GDM1 (cell line): Measurements from ENCODE around the gene FAM83C.

Experiments used
- DNase-seq: peaks from one replicate; lab custom pipeline; 2025; lab: John Stamatoyannopoulos, UW

Gene FAM83C

DNA sequence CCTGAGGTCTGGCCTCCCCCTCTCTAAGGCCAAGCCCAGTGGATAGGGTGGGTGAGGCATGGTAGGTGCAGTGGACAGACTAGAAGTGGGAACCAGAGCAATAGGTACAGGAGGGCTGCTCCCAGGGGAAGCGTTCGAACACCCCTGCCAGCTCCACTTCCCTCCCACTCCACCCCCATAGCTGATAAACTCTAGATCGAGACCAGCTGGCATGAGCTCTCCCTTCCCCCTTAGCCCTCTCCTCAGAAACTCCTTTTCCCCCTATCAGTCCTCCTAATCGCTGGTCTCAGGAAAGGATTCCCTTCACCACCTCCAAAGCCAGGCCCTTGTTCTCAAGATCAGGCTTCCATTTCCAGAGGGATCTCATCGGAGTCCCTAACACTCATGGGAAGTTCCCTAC is 6.0 kb upstream of the FAM83C start:
- no peak for DNase-seq

DNA sequence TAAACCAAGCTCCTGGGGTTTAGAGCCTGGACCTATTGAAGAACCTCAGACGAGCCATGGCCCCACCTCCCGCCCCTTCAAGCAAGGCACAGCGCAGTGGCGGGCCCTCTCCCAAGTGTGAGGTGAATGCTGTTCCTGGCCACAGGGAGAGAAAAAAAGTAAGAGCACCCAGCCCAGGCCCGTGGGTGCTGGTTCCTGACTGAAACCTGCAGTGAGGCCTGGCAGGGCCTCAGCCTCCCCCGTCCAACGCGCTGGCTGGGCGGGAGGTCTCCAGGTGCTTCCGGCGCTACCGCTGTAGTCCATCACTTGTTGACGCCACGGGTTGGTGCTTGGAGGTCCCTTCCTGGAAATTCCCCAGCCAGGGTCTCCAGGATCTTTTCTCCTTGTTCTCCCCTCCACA is 5.5 kb upstream of the FAM83C start:
- DNase-seq, result no peak

DNA sequence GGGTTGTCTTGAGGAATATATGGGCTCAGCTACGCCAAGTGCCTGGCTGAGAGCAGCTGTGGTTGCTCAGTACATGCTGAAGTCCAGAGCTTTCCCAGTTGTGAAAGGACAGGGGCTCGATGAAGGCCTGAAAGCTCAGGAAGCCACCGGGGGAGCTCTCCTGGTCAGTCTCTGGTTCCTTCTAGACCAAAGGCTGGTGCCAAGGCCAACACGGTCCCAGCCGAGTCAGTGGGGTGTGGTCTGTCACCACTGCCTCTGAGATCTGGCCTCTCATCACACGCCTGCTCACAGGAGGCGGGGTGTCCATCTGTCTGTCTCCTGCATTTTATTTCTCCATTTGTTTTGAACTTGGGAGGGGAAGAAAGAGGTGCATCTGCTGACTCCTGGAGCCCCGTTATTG is 4.9 kb upstream of the FAM83C start:
- no peak for DNase-seq

DNA sequence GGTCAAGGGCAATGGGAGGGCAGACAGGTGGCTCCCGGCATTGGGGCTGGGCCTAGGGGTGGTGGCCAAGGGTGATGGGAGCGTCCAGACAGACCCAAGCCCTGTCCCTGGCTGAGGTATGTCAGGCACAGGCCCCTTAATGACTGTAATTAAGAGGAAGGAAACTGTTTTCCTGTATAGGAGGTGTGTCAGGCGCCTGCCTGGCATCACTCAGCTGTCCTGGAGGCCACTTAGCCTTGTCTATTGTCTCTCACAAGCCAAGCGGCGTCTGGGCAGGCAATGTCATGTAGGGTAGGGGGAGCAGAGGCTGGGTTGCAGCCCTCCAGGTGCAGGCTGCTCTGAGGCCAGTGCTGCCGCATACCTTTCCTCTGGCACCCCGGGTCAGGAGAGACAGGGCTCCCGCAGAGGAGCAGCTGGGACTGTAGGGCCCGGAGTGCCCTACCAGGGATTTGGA is 3.9 kb upstream of the FAM83C start:
- no peak for DNase-seq

DNA sequence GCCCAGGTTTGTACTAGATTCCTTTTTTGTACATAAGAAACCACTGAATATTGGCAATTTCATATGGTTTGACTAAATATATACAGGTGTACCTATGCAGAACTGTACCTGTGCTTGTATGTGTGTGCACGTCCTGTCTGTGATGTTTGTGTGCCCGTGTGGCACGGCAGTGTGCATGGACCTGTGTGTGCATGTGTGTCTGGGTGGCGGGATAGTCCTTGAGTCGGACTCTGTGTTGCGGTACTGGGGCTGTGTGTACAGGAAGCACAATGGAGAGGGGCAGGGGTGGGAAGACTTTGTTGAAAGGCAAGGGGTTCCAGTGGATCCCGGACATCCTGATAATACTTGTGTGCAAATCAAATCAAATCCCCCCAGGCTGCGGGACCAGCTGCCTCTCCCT is 3.4 kb upstream of the FAM83C start:
- no peak for DNase-seq

DNA sequence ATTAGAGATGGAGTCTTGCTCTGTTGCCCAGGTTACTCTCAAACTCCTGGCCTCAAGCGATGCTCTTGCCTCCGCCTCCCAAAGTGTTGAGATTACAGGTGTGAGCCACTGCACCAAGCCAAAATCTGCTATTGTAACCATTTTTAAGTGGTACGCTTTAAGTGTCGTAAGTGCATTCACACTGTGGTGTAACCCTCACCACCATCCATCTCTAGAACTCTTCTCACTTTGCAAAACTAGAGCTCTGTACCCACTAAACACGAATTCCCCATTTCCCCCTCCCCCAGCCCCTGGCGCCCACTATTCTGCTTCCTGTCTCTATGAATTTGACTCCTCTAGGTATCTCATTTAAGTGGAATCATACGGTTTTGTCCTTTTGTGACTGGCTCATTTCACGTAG is 2.8 kb upstream of the FAM83C start:
- no peak for DNase-seq

DNA sequence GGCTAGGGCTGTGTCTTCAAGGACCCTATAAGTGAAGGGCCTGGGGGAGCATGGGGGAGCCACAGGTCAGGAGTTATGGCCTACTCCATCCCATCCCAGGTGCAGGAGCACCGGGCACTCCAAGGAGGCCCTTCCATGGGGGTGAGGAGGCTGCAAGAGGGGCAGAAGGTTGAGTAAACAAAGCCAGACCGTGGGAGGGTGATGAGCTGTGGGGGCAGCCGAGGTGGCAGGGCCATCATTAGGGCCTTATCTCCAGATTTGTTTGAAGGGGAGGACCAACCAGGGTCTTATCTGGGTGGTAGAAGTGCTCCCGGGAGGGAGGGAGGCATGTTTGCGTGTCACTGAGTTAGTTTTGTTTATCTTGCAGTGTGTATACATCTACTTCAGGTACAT is 2.1 kb upstream of the FAM83C start:
- no peak for DNase-seq

DNA sequence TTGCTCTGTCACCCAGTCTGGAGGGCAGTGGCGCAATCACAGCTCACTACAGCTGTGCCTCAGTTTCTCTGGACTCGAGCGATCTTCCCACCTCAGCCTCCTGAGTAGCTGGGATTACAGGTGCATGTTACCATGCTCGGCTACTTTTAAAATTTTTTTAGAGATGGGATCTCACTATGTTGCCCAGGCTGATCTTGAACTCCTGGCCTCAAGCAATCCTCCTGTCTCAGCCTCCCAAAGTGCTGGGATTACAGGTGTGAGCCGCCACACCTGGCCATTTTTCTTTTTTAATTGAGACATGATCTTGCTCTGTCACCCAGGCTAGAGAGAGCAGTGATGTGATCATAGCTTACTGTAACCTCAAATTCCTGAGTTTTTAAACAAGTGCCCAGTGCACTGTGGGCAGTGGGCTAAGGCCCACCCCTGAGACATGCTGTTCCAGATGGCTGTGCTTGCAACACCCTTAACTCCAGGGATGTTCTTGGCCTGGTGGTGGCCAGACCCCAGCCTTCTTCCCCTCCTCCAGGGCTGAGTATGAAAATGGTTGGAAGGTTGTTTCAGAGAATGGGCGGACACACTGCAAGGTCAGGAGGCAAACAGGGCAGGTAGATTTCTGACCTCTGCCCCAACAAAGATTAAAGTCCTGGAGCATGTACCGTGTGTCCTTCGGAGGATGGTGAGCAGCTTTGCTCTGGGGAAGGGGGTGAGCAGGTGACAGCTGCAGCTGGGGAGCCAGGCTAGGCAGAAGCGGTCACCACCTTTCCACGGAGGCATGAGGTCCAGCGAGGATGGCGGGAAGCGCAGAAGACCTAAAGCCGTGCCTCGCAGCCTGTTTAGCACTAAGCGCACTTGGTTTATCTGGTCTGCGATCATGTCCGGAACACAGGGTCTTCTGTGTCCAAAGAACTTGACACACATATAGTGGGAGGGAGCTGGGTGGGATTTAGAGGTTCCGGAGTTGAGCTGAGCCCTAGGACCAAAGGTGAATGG is 1.4 kb upstream of the FAM83C start:
- no peak for DNase-seq

DNA sequence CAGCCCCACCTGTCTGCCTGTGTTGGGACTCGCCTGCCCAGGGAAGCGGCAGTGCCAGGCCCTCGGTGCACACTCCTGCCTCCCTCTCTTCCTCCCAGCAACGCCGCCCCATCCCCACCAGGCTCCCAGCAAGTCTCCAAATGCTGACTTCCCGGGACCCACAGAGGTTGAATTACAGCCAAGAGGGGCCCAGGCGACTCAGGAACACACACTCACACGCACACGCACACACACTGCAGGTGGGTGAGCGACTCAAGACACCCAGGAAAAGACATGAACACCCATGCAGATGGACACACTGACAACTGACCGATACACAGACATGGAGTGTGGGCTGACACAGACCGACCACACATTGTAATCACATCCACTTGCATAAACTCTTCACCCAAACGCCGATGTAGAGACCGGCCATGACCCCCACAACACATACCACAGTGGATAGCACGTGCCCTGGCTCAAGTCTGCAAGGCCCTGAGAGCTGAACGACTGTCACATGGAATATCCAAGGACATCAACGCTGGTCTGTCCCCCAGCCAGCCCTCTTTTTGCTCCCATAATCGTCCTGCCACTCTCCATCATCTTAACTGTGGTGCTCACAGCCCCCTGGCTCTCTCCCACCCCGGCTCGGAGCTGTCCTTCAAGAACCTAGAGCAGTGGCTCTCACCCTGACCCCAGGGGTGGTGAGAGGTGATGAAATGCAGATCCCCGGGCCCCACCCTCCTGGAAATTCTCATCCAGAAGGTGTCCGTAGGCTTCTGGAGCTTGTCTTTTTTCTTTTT is 470 bp upstream of the FAM83C start:
- DNase-seq, result no peak

DNA sequence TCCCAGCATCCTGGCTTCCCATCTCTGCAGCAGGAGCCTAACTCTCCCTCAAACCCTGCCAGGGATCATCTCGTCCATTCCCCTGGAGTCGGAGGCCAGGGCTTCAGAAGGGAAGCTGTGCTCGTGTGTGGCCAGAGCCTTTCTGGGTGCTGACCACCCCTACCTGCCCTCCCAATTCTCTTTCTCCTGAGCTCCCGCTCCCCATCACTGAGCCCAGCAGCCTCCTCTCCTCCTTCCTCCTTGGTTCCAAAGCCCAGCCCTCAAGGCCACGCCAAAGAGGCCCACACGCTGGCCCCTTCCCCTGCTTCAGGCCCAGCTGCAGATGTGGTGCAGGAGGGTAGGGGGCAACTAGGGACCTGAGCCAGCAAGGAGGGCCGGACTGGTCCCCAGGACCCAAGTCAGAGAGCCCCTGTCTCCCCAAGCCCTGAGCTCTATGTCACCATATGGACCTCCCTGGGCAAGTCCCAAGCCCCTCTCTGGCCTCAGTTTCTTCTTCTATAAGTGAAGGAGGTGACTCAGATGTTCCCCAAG is 1.3 kb downstream of the FAM83C start:
- DNase-seq, result no peak

DNA sequence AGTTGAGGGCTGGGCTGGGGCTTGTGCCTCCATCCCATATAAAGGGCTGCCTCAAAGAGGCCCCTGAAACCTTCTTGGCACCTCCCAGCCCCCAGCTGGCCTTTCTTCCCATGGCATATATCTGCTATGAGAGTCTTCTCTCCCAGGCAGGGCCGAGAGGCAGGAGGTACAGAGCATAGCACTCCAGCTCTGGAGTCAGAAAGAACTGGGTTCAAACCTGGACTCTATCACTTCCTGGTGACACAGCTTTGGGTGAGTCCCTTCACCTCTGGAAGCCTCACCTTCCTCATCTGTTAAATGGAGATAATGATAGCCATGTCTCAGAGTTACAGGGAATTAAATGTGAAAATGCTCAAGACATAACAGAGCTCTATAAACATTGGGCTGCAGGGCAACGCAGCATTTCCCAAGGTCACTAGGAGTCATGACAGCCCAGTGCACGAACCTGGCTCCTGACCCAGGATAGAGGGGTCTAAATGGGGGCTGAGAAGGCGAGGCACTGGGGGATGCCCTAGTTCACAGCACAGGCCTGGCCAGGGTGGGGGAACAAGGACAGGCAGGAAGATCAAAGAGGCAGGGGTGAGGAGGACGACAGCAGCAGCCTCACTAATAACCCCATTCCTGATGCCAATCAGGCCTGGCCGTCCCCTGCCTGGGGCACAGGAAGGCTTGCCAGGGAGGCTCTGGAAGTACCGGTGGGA is 1.9 kb downstream of the FAM83C start:
- no peak for DNase-seq

DNA sequence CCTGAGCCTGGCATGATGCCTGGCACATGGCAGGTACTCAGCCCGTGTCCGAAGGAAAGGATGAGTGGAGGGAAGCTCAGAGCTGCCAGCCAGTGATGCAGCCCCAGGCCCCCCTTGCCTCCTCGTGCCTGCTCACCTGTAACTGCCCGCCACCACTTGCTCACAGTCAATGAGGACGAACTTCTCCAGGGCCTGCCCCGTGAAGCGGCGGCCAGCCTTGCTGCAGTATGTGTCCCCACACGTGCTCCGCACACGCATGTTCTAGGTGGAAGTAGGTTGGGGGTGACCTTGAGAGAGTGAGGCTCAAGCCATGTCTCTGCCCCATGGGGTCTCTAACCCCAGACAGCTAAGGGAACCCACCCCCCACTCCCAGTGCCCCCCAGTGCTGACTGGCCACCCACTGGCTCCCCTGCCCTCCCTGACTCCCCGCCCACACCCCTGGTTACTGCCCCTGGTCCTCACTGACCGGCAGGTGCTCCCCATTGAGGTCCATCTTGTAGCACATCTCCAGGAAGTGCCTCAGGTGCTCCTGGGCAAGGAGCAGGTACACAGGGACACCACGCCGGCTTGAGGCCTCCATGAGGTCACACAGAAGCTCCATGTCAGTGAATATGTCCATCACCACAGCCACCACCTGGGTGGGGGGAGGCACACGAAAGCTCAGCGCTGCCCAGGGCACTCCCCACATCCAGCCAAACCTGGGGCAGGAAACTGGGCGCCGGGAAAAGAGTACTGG is 3.7 kb downstream of the FAM83C start:
- DNase-seq, result no peak

DNA sequence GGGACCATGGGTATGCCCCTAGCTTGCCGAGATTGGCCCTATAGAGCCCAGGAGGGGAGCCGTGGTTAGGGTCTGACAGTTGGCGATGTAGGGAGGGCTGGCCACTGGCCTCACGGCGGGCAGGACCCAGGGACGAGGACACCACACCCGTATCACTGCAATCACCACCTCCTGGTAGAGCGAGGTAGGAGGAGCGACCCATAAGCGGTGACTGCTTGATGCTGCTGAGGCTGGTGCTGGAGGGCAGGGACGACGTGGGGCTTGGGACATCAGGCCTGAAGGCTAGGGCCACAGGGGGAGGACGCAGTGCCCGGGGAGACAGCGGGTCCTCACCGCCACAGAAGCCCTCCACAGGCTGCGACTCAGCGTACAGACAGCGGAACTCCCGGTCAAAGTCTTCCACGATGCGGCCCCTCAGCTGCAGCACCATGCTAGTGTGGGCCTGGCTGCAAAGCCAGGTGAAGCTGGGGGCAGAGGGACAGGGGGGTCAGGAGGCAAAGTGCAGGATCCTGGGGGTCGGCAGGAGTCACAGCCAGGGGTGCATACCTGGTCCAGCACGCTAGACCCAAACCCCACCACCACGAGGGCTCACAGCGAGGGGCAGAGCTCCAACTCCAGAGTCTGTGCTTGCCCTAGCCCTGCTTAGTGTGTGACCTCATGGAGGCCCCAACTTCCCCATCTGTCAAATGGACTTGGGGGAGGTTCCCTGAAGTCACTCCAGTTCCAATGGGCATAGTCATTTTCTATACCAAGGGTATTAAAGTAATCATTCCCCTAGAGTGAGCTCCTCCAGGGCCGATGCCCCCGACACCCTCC is 4.5 kb downstream of the FAM83C start:
- no peak for DNase-seq

DNA sequence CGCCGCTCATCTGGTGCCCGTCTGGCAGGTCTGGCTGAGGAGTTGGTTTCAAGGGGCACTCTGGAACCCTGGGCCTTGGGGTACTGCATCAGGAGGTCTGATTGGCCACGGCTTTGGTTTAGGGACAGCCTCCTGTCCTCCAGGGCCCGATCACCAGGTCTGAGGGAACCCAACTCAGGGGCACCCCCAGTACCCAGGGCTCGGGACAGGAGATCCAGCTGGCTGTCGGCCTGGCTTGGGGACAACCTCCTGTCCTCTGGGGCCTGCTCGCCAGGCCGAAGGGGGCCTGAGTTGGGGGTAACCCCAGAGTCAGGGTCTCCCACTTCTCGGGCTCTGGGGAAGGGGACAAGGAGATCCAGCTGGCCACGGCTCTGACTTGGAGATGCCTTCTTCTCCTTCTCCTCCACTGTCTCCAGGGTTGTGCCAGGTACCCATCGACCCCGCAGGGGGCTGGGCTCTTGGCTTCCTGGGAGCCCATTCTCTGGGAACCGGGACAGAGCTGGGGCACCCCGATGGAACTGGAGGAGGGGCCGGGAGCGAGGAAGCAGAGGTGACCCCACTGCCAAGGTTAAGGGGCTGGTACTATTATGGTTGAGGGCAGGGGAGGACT is 5.2 kb downstream of the FAM83C start:
- no peak for DNase-seq

DNA sequence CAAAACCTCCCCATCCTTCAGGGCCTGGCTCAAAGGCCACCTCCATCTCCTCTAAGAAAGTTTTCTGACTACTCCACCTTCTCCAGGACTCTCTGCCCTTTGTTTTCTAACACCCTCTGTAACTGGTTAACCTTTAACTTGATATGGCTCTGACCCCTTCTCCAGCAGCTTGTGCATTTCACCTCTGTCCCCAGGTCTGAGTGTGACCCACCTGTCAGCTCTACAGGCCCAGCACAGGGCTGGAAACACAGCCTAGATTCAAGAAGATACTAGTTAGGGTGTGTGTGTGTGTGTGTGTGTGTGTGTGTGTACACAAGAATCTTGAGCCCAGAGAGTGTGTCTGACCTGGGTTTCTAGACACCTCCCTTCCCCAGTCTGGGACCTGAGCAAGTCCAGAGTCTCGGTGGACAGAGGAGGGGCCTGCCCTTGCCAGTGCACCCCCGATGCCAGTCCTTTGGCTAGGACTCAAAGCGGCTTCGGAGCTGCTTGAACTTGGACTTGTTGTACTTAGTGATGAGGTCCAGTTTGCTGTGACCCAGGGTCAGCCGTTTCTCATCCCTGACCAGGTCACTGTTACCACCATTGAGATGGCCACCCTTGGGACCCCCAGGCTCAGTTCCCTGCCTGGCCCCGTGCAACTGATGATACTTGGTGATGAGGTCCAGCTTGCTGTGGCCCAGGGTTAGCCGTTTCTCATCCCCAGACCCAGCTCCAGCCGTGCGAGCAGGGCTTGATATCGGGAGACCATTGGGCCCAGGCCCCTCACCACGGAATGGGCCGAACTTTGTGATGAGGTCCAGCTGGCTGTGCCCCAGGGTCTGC is 5.9 kb downstream of the FAM83C start:
- DNase-seq, result no peak

DNA sequence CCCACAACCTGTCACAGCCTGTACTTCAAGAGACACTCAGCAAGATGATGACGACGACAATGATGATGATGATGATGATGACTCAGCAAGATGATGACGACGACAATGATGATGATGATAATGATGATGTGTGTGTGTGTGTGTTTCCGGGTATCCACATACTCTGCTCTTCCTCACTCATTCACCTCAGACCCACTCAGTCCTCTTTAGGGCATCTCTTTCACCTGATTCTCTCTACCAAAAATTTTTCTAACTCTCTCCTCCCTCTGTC is 6.5 kb downstream of the FAM83C start:
- DNase-seq, result no peak

DNA sequence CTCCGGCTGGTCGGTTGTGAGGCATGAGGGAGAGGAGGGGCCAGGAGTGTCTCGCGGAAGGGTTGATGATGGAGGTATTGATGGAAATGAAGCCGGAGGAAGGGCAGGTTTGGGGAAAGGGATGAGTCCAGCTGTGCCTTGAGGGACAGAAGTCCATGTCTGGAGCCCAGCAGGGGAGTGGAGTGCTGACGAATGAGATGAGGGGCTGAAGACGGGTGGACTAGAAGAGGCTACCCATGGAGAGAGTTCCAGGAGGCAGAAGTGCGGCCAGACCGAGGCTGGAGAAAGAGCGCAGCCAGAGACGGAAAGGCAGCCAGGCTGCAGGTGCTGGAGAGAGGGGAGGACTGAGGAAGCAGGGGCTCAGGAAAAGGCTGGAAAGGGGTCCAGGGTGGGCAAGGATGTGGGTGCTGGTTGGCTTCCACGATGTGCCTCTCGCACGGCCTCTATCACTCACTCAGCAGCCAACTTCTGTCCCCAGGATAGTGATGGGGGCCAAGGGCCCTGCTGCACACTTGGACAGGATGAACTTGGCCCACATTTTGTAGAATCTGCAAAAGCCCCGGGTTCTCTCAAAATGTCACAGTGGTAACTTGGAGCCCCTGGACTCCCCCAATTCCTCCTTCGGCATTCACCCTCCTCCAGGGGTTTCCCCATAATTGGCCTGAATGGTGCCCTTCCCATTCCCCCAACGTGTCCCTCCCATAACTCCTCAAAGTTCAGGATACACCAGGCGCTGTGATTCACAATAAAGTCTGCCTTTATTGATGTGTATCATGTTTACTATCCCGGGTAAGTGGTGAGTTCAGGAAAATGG is 7.0 kb downstream of the FAM83C start:
- DNase-seq, result no peak

DNA sequence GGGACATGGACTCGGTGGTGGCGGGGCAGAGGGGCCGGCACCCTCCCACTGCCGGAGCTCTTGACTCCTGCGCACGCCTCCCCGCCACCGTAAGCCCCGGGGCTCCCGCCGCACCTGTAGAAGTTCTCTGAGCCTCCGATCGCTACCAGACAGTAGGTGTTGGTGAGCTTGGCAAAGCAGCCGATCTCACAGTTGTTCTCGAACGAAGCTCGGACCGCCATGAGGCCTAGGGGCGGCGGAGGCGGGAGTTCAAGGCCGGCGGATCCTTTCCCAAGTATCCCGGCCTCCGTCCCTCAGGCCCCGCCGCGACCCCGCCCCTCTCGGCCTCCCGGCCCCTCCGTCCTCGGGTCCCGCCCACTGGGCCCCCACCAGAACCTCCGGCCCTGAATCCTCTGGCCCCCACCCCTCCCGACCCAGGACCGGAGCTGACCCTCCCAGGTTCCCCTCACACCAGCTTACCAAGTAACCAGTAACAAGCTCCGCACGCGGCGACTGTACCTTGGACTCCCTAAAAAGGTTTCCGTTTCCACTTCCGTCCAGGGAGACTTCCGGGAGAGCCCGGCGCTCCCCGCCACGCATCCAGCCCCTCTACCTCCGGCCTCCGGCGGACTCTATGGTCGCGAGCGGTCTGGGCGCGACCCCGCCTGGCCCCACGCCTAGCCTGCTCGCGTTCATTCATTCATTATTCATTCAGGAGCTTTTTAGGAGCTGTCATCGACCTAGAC is 7.8 kb downstream of the FAM83C start, which contains the start of gene EIF6:
TSS of gene EIF6 (minus strand) at position 506 of the 725 bp plus-strand sequence. CDS start at position 221, 285 bp downstream.
- DNase-seq, result peak; percentile 69
